Measurements from ENCODE around the gene IL17C. TPM values are rescaled to one million over a fixed set of nuclear protein-coding genes. Genes with fewer than 3 reads are reported as not detected.

The IL17C gene
- total and polyA plus RNA-seq, 9 donors, result not detected

- 9% methylated on average over 80 of the region's 82 CpGs for WGBS (ENCODE audit: insufficient coverage)
- H3K27ac ChIP-seq (ENCODE audit: low read length), result no peak overlapping the region
- H3K27me3 ChIP-seq (ENCODE audit: control insufficient read depth, insufficient read depth, low read length), result peaks cover 53% of the 10 kb centered on the region
- peaks cover 35% of the 10 kb centered on the region for H3K36me3 ChIP-seq (ENCODE audit: control insufficient read depth, insufficient read depth, low read length)
- H3K4me3 ChIP-seq (ENCODE audit: low read length), result peak overlapping the region; percentile 13
- H3K9me3 ChIP-seq (replicated peaks; ENCODE audit: control insufficient read depth, low read depth, low read length), result no peaks in the 10 kb centered on the region
- DNase-seq, result no peak
- peaks cover 14% of the 10 kb centered on the region for H3K4me1 ChIP-seq (ENCODE audit: control insufficient read depth, insufficient read depth, low read length)
These were observed 4.0 kb upstream of the IL17C start for GRCh38 chr16:88634141-88634993.

- Histone ChIP-seq H3K9me3 (replicated peaks; ENCODE audit: control insufficient read depth, low read depth, low read length) (no peaks in the 10 kb centered on the region), H3K4me3 (ENCODE audit: low read length) (peak overlapping the region; percentile 13), H3K4me1 (ENCODE audit: control insufficient read depth, insufficient read depth, low read length) (peaks cover 19% of the 10 kb centered on the region), H3K27ac (ENCODE audit: low read length) (no peak overlapping the region), H3K36me3 (ENCODE audit: control insufficient read depth, insufficient read depth, low read length) (peaks cover 29% of the 10 kb centered on the region), H3K27me3 (ENCODE audit: control insufficient read depth, insufficient read depth, low read length) (peaks cover 60% of the 10 kb centered on the region)
- DNase-seq, result peak; percentile 27
- 46% methylated on average over 18 of the region's 28 CpGs for WGBS (ENCODE audit: insufficient coverage)
These were observed 3.2 kb upstream of the IL17C start for GRCh38 chr16:88634994-88635670.

- H3K27me3 ChIP-seq (ENCODE audit: control insufficient read depth, insufficient read depth, low read length), result peaks cover 67% of the 10 kb centered on the region
- 85% methylated on average over 12 of the region's 17 CpGs for WGBS (ENCODE audit: insufficient coverage)
These were observed 2.6 kb upstream of the IL17C start for GRCh38 chr16:88635671-88636319.

GRCh38 chr16:88636488-88637265 lies 1.7 kb upstream of the IL17C start:
- Histone ChIP-seq H3K9me3 (replicated peaks; ENCODE audit: control insufficient read depth, low read depth, low read length) (no peaks in the 10 kb centered on the region), H3K36me3 (ENCODE audit: control insufficient read depth, insufficient read depth, low read length) (peaks cover 15% of the 10 kb centered on the region), H3K4me3 (ENCODE audit: low read length) (no peak overlapping the region), H3K27me3 (ENCODE audit: control insufficient read depth, insufficient read depth, low read length) (peaks cover 72% of the 10 kb centered on the region), H3K27ac (ENCODE audit: low read length) (no peak overlapping the region), H3K4me1 (ENCODE audit: control insufficient read depth, insufficient read depth, low read length) (peaks cover 20% of the 10 kb centered on the region)
- WGBS (ENCODE audit: insufficient coverage), result 33% methylated on average over 11 of the region's 23 CpGs
- no peak for DNase-seq

More at GRCh38 chr16:88635671-88636319, 2.6 kb upstream of the IL17C start:
- peaks cover 23% of the 10 kb centered on the region for H3K36me3 ChIP-seq (ENCODE audit: control insufficient read depth, insufficient read depth, low read length)
- DNase-seq, result no peak
- no peaks in the 10 kb centered on the region for H3K9me3 ChIP-seq (replicated peaks; ENCODE audit: control insufficient read depth, low read depth, low read length)
- H3K4me3 ChIP-seq (ENCODE audit: low read length), result no peak overlapping the region
- H3K27ac ChIP-seq (ENCODE audit: low read length), result no peak overlapping the region
- peaks cover 20% of the 10 kb centered on the region for H3K4me1 ChIP-seq (ENCODE audit: control insufficient read depth, insufficient read depth, low read length)

GRCh38 chr16:88639231-88640038 lies 1.1 kb downstream of the IL17C start:
- Histone ChIP-seq H3K4me1 (ENCODE audit: control insufficient read depth, insufficient read depth, low read length) (peaks cover 11% of the 10 kb centered on the region), H3K27ac (ENCODE audit: low read length) (no peak overlapping the region), H3K4me3 (ENCODE audit: low read length) (no peak overlapping the region), H3K36me3 (ENCODE audit: control insufficient read depth, insufficient read depth, low read length) (no peaks in the 10 kb centered on the region), H3K9me3 (replicated peaks; ENCODE audit: control insufficient read depth, low read depth, low read length) (no peaks in the 10 kb centered on the region), H3K27me3 (ENCODE audit: control insufficient read depth, insufficient read depth, low read length) (peaks cover 65% of the 10 kb centered on the region)
- 19% methylated on average over 40 of the region's 45 CpGs for WGBS (ENCODE audit: insufficient coverage)
- no peak for DNase-seq

- no peak overlapping the region for H3K27ac ChIP-seq (ENCODE audit: low read length)
- H3K4me1 ChIP-seq (ENCODE audit: control insufficient read depth, insufficient read depth, low read length), result peaks cover 6% of the 10 kb centered on the region
- peaks cover 62% of the 10 kb centered on the region for H3K27me3 ChIP-seq (ENCODE audit: control insufficient read depth, insufficient read depth, low read length)
- H3K9me3 ChIP-seq (replicated peaks; ENCODE audit: control insufficient read depth, low read depth, low read length), result no peaks in the 10 kb centered on the region
- no peak for DNase-seq
- no peak overlapping the region for H3K4me3 ChIP-seq (ENCODE audit: low read length)
- no peaks in the 10 kb centered on the region for H3K36me3 ChIP-seq (ENCODE audit: control insufficient read depth, insufficient read depth, low read length)
- 10% methylated on average over 2 of the region's 13 CpGs for WGBS (ENCODE audit: insufficient coverage)
These were observed 1.7 kb downstream of the IL17C start for GRCh38 chr16:88640039-88640495.

GRCh38 chr16:88640498-88641247 lies 2.3 kb downstream of the IL17C start:
- Histone ChIP-seq H3K9me3 (replicated peaks; ENCODE audit: control insufficient read depth, low read depth, low read length) (no peaks in the 10 kb centered on the region), H3K4me3 (ENCODE audit: low read length) (no peak overlapping the region), H3K4me1 (ENCODE audit: control insufficient read depth, insufficient read depth, low read length) (peaks cover 5% of the 10 kb centered on the region), H3K27me3 (ENCODE audit: control insufficient read depth, insufficient read depth, low read length) (peaks cover 56% of the 10 kb centered on the region), H3K27ac (ENCODE audit: low read length) (no peak overlapping the region), H3K36me3 (ENCODE audit: control insufficient read depth, insufficient read depth, low read length) (no peaks in the 10 kb centered on the region)
- DNase-seq, result no peak
- WGBS (ENCODE audit: insufficient coverage), result 63% methylated on average over 13 of the region's 17 CpGs

GRCh38 chr16:88642881-88643643 lies 4.7 kb downstream of the IL17C start:
- 84% methylated on average over 37 of the region's 58 CpGs for WGBS (ENCODE audit: insufficient coverage)
- Histone ChIP-seq H3K27ac (ENCODE audit: low read length) (no peak overlapping the region), H3K9me3 (replicated peaks; ENCODE audit: control insufficient read depth, low read depth, low read length) (no peaks in the 10 kb centered on the region), H3K4me1 (ENCODE audit: control insufficient read depth, insufficient read depth, low read length) (peaks cover 5% of the 10 kb centered on the region), H3K27me3 (ENCODE audit: control insufficient read depth, insufficient read depth, low read length) (peaks cover 34% of the 10 kb centered on the region), H3K36me3 (ENCODE audit: control insufficient read depth, insufficient read depth, low read length) (no peaks in the 10 kb centered on the region), H3K4me3 (ENCODE audit: low read length) (no peak overlapping the region)
- DNase-seq, result no peak
